CD4-positive, alpha-beta T cell treated with Interleukin-10 for 1 hour (primary cell): ENCODE results near the gene ZBTB7C.

ENCODE experiments used
- DNase-seq: peaks from one replicate; pipeline ENCODE4 v3.0.0-alpha.2; 2020

ZBTB7C gene

DNA sequence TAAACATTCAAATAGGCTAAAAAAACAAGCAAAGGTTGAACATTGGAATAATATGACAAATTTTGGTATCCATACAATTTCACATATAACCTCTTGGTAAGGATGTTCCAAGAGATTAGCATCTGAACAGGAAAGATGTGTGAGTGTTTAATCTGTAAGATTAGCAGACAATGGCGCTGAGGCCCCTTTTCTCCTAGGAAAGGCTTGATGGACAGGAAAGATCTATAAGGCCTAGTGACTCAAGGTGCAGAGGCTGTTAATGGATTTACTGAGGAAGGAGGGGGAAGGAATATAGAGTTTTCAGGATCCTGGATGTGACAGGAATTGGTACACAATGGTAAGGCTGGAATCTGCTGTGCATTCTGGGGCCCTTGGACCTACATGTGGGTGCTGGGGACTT is 430.6 kb downstream of the ZBTB7C start:
- DNase-seq: no peak

DNA sequence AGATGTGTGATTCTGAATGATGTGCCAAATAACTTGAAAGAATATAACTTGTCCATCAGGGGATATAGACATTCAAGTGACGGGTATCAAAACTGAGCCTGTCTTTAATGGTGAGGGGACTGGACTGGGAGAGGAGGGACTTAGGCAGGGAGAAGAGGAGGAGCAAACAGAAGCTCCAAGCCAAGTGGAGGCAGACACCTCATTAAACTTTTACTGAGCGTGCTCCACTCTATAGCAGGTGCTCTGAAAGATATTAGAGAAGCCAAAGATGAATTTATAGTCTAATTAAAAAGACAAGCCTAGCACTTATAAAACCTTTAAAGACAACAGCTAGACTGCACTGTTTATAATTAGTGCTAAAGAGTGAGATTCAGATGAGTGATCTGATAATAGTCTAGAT is 431.0 kb downstream of the ZBTB7C start:
- no peak for DNase-seq
